IMR-90 (cell line): ENCODE results near the gene BTK.

Source experiments
- CTCF ChIP-seq: conservative IDR thresholded peaks from 2 replicates; pipeline ENCODE4 v1.5.1; 2012; ENCODE audit warnings: mild to moderate bottlenecking, low read depth, low read length, improper control_type of control experiment
- ELK1 ChIP-seq: fragments of 150-350 bp; IDR thresholded peaks from 2 replicates; pipeline ENCODE4 v1.6.1; 2016; ENCODE audit warnings: low read depth, mild to moderate bottlenecking, low read length, moderate library complexity, borderline replicate concordance

- TF ChIP-seq CTCF (no peak), ELK1 (no peak)
Measured at GRCh38 chrX:101391831-101392230, 5.8 kb upstream of the BTK start.
